Fibroblast of villous mesenchyme (primary cell): ENCODE results near the gene MTMR6. TPM values are rescaled to one million over a fixed set of nuclear protein-coding genes. Genes with fewer than 3 reads are reported as not detected.

Experiments used
- DNase-seq: peaks from one replicate; pipeline ENCODE4 v3.0.0-alpha.2; 2010; ENCODE audit warnings: low read depth
- H3K4me3 ChIP-seq: 2 replicates; pipeline ENCODE4 v1.5.1; 2011; ENCODE audit warnings: low read depth, mild to moderate bottlenecking, low read length
- CTCF ChIP-seq: IDR thresholded peaks from 2 replicates; pipeline ENCODE4 v1.5.1; 2012; ENCODE audit warnings: low read depth, mild to moderate bottlenecking, low read length; ENCODE audit not compliant: insufficient read depth
- total RNA-seq: library from RNA; depleted of rRNA; stranded (reverse); fragments of >200 nt; gene quantifications from 2 replicates; pipeline ENCODE4 v1.2.3, GENCODE V29; 2012

MTMR6 gene
- total RNA-seq, 1 donor = 41.9 TPM

DNA sequence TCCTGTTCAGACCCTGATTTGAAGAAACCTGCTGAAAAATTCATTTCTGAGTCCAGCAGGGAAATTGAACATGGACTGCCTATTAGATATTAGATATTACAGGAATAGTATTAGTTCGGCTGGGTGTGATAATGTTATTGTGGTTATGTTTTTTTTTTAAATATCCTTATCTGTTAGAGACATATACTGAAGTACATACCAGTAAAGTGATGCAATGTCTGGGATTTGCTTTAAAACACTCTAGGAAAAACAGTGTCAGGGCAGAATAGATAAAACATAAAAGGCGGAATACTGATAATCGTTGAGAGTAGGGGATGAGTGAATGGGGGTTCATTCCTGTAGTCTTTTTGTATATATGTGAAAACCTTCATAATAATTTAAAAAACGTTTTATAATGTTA lies 86.5 kb downstream of the MTMR6 start:
- DNase-seq = peak; percentile 24
- TF ChIP-seq CTCF = no peak
- H3K4me3 ChIP-seq = no peak overlapping the region

DNA sequence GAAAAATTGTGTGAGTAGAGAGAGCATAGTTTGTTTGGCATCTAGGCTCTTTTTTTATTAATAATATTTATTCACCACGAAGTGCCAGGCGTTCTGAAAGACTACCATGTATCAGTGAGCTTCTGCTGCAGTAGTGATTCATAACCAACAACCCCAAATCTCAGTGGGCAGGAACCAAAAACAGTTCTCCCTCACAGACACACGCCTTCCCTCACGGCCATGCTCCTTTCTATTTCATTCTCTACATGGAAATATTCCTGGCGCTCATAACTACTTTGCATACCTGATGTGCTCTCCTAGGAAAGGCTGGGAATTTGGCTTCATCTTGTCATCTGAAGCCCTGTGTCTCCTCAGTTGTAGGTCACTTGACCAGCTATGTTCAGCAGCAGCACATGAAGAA lies 88.6 kb downstream of the MTMR6 start:
- TF ChIP-seq CTCF = no peak
- DNase-seq = no peak
- H3K4me3 ChIP-seq = no peak overlapping the region

GRCh38 chr13:25196971-25197370 lies 90.3 kb downstream of the MTMR6 start:
- DNase-seq = no peak
- TF ChIP-seq CTCF = no peak
- H3K4me3 ChIP-seq = no peak overlapping the region

Other genes with a start within 250 kb of the MTMR6 start
- gene PABPC3, start 191.4 kb downstream of the MTMR6 start, total RNA-seq = under 0.01 TPM in 2 replicates
- gene AMER2, start 115.2 kb downstream of the MTMR6 start, total RNA-seq = not detected in 2 replicates
- gene NUP58, start 14.1 kb upstream of the MTMR6 start, total RNA-seq = 67.6 and 96.3 TPM in 2 replicates
- gene ATP8A2, start 84.5 kb upstream of the MTMR6 start, total RNA-seq = under 0.01 and 0.32 TPM in 2 replicates